NCI-H1694 treated with DMSO at 0.1 percent for 48 hours (cell line): Measurements from ENCODE around the gene LANCL3.
"Not testable (repeated sequence)": the region's sequence is repeated elsewhere in the genome, so short reads cannot be mapped to it uniquely, and the experiment has no call there.

Experiments
- DNase-seq: peaks from one replicate; lab custom pipeline; 2025; lab: John Stamatoyannopoulos, UW

Gene LANCL3

GRCh38 chrX:37627602-37628001 is 56.1 kb downstream of the LANCL3 start:
- DNase-seq = no peak

DNA sequence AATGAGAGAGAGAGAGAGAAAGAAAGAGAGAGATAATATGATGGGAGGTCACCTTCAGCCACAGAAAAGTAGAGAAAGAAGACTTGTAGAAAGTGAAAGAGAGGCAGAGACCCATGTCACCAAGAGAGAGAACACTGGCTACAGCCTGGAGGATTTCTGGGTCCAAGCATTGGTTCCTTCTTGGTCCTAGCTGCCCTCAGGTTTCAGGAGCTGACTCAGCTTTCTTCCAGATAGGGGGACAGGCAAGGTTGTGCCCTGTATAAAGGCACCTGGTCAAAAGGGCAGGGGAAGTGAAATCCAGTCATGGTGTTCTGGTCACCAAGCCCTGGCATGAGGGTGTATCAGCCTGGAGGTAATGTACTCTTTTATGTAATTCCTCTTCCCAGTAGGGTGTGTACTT is 66.6 kb downstream of the LANCL3 start:
- no peak for DNase-seq

GRCh38 chrX:37640142-37640541 is 68.7 kb downstream of the LANCL3 start:
- no peak for DNase-seq

GRCh38 chrX:37641859-37642258 is 70.4 kb downstream of the LANCL3 start:
- DNase-seq = no peak

GRCh38 chrX:37644381-37645305 is 73.2 kb downstream of the LANCL3 start:
- DNase-seq = no peak

GRCh38 chrX:37646254-37646653 is 74.8 kb downstream of the LANCL3 start:
- no peak for DNase-seq

GRCh38 chrX:37650879-37651278 is 79.4 kb downstream of the LANCL3 start:
- not testable (repeated sequence) for DNase-seq

DNA sequence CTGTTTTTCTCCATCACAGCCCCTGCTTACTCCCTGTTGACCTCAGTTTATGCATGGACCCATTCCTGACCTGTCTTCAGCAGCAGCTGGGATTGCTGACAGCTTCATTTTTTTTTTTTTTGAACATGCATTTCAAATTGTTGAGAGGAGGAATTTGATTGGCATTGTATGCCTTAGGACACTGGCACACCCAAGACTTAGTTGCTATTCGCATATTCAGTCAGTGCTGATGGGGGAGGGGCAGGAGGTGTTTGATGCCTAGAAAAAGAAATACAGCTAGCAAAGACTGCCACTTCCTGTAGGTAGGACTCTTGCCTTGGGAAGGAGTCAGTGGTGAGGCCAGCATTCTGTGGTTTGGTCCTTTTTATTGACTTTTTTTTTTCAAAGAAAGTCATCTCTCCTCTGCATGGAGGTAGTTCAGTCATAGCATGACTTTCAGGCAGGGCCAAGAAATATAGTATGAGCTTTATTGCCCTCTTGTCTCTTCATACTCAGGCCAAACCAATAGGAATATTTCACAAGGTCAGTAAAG is 80.5 kb downstream of the LANCL3 start:
- DNase-seq = no peak

GRCh38 chrX:37652589-37653231 is 81.2 kb downstream of the LANCL3 start:
- no peak for DNase-seq

DNA sequence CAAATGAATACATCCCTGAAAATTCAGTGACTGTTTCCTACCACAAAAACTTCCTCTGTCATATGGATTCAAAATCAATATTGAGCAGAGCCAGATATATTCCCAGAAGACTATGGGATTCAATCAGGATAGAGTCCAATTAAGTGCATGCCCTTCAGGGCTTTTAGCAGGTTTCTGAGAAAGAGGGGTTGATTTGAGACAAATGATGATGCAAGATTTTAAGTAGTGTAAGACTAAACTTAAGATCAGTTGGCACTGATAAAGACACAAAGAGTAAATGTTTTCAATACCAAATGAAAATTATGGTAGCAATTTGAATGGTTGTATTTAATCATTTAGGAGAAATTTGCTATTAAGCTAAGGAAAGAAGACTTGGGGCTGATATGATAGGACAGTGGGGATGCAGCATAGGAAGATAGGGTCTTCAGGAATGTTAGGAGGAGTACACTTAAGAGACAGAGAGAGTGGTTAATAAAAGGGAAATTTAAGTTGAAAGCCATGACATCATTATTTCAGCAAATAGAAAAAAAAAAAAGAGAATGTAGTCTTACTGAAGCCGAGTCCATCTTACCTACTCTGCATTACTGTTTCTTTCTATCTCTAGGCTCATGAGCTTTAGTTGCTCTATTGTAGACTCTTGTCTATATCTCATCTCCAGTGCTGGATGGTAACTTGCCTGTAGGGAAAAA is 82.1 kb downstream of the LANCL3 start:
- DNase-seq = no peak

- no peak for DNase-seq
Observed at GRCh38 chrX:37658343-37659030, 87.0 kb downstream of the LANCL3 start.

- no peak for DNase-seq
Observed at GRCh38 chrX:37659047-37659446, 87.6 kb downstream of the LANCL3 start.

DNA sequence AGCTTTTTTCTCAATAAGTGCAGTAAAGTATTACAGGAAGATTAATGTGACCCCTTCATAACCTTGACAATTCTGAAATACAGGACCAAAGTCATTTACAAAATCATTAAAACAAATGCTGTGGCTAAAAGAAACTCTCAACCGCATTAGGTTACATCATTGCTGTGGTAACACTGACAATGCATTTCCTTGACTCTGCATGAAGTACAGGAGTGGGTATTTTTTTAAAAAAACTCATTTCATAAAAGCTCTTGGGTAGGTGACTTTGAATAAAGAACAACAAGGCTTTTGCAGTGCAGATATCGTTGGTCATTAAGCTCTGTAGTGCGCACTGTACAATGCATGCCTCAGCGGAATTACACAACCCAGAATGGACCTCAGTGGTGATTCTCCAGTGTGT is 90.7 kb downstream of the LANCL3 start:
- no peak for DNase-seq

DNA sequence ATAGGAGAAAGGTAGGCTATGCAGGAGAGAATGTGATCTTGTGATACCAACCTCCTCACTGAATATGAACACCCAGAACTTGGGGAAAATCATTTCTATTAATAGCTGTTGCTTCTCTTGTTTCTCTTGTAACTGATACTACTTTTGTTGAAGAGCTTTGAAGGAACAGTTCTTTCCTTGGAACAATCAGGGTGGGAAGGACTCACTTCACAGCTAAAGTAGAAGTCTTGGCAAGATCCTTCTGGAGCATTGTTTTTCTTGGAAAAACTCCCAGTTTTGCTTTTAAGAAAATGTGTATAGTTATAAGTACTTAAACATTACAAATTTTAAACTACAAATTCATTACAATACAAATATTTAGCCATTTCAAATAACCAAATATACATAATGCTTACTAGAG is 95.1 kb downstream of the LANCL3 start:
- DNase-seq = no peak

GRCh38 chrX:37667141-37667540 is 95.7 kb downstream of the LANCL3 start:
- no peak for DNase-seq

DNA sequence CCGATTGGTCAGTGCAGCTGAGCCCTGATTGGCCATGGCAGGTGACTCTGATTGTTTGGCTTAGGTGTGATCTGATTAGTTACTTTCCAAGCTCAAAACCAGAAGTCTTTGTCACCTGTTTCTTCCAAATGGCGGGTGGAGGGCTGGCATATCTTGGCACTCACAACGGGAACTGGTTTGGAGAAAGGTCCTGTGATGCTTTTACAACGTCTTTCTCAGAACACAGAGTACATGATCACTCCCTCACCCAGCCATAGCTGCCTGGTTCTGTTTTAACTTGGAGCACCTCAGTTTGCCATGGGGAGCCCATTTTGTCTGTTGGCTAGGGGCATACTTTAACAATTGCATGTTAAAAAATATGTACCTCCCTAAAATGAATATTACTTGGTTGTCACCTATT is 101.1 kb downstream of the LANCL3 start:
- no peak for DNase-seq

GRCh38 chrX:37676811-37677210 is 105.3 kb downstream of the LANCL3 start:
- no peak for DNase-seq

DNA sequence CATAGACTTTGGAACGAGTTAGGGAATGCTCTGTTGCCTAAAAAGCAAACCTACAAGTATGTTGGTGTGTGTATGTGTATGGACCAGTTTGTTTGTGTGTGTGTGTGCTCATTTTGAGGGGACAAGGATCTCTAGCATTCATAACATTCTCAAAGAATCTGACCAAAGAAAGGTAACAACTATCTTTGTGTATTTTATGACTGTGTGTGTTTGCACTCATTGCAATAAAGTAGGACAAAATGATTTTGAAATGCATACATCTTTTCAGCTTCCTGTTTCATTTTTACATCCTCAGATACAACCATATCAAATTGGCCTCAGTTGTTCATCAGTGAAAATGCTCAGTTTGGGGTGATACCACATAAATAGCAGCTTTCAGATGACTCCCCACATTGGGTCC is 105.8 kb downstream of the LANCL3 start:
- no peak for DNase-seq

DNA sequence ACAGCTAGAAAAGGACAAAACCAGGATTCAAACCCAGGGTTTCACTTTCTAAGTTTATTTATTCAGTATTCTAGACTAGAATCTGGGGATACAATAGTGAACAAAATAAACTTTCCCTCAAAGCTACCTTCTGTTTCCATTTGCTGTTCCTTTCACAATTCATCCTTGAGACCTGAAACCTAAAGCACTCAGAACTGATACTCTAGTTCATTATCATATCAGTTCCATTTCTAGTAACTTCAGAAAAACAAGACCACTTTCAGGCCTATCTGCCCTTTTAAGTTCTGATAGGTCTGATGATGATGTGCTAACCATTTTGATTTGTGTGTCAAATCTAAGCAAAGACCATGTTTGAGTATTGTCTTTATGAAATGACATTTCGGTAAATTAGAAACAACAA is 106.3 kb downstream of the LANCL3 start:
- no peak for DNase-seq

DNA sequence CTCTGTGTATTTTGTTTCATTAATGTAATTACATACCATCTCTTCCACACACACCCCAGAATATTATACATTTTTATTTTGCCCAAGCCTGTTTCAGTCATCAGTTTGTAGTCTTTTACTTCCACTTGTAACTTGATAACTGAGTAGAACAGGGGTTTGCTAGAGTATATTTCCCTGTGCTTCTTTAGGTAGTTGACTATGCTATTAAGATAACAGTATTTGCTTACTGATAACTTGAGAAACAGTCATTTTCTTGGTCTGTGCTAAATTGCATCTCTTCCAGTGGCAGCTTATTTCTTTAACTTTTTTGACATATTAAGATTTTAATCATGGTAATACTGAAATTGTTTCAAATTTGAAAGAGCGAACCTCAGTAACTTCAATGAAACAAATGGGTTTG is 107.1 kb downstream of the LANCL3 start:
- DNase-seq = no peak

DNA sequence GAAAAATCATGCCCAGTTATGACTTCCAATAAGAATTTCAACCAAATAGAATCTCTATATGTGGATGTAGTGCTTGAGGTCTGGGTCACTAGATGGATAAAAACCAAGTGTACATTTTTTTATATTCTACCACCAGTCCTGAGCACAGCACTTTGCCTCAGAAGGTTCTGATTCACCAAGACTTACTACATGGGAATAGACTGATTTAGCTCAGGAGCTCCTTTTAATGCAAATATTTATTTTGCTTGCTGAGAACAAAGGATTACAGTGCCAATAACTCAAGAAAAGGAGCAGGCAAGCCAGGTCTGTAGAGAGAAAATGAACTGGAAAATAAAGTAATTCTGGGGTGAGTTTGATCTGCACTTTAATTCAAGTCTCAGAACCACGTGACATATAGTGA is 107.8 kb downstream of the LANCL3 start:
- DNase-seq = no peak

DNA sequence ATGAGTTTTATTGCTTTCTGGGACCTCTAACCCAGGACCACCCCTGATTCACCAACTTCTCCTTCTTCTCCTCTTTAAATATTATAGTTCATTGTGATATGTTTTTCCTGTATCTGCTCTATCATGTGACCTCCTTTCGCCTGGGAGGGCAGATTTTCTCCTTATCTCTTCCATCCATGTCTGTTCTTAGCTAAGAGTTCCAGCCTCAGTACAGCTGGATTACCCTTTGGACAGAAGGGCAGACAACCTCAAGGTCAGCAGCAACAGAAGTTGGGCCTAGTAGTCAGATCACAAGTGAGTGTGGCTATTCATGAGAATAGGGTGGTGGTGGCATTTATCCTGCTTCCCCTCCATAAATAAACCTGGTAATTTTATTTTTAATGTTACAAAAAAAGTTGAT is 108.4 kb downstream of the LANCL3 start:
- no peak for DNase-seq
